A549 (cell line): ENCODE data around the gene IGFBP4. TPM values are rescaled to one million over a fixed set of nuclear protein-coding genes. Genes with fewer than 3 reads are reported as not detected.
A peak's percentile ranks its signal among the peaks of the same experiment; 100 is the strongest.

Source experiments
- BHLHE40 ChIP-seq: IDR thresholded peaks from 2 replicates; pipeline ENCODE4 v1.6.1; 2012; ENCODE audit warnings: low read depth, low read length, inconsistent platforms
- CEBPB ChIP-seq, 2 experiments: fragments of >200 bp in 1 of 2; sonication (Bioruptor Twin) in 1 of 2; formaldehyde crosslinking in 1 of 2; IDR thresholded peaks; 2 replicates each; pipeline ENCODE4 v1.6.1; 2012 to 2016
- CHD4 ChIP-seq: fragments of 200-600 bp; sonication (generic); IDR thresholded peaks from 2 replicates; pipeline ENCODE4 v1.6.1; 2016; ENCODE audit warnings: antibody characterized with exemption, mild to moderate bottlenecking, borderline replicate concordance
- E2F6 ChIP-seq: IDR thresholded peaks from 2 replicates; pipeline ENCODE4 v1.6.1; 2012; ENCODE audit warnings: low read depth, borderline replicate concordance
- EHMT2 ChIP-seq: fragments of 200-600 bp; sonication (generic); IDR thresholded peaks from 2 replicates; pipeline ENCODE4 v1.6.1; 2016; ENCODE audit warnings: antibody characterized with exemption, low read depth, mild to moderate bottlenecking, moderate library complexity
- ELK1 ChIP-seq: fragments of 150-350 bp; IDR thresholded peaks from 2 replicates; pipeline ENCODE4 v1.6.1; 2014; ENCODE audit warnings: low read depth, mild to moderate bottlenecking, low read length
- FOSL2 ChIP-seq, 2 experiments: fragments of 450-650 bp in 1 of 2; fragments of >200 bp in 1 of 2; sonication (Bioruptor Twin) in 1 of 2; formaldehyde crosslinking; IDR thresholded peaks; 2 replicates each; pipeline versions ENCODE4 v1.5.0 to v1.6.1; 2016 to 2020; ENCODE audit warnings: mild to moderate bottlenecking in 1 of 2, moderate library complexity in 1 of 2
- FOXS1 ChIP-seq: fragments of 250-450 bp; sonication (Bioruptor Pico); IDR thresholded peaks from 2 replicates; pipeline ENCODE4 v1.5.0; 2020; ENCODE audit warnings: mild to moderate bottlenecking, moderate library complexity
- GATA3 ChIP-seq: IDR thresholded peaks from 2 replicates; pipeline ENCODE4 v1.6.1; 2012; ENCODE audit warnings: borderline replicate concordance
- HDAC2 ChIP-seq: fragments of 200-600 bp; sonication (generic); IDR thresholded peaks from 2 replicates; pipeline ENCODE4 v1.6.1; 2016
- HMGXB4 ChIP-seq: fragments of 250-450 bp; sonication (Bioruptor Pico); IDR thresholded peaks from 2 replicates; pipeline ENCODE4 v1.5.0; 2021; ENCODE audit warnings: mild to moderate bottlenecking, moderate library complexity, borderline replicate concordance
- MAX ChIP-seq: IDR thresholded peaks from 2 replicates; pipeline ENCODE4 v1.6.1; 2012
- MYC ChIP-seq: IDR thresholded peaks from 2 replicates; pipeline ENCODE4 v1.6.1; 2012; ENCODE audit warnings: mild to moderate bottlenecking, inconsistent platforms, low read length, improper control_type of control experiment, borderline replicate concordance
- NFE2L2 ChIP-seq: fragments of 150-350 bp; conservative IDR thresholded peaks from 2 replicates; pipeline ENCODE4 v1.6.1; 2014; ENCODE audit warnings: low read length
- PHF8 ChIP-seq: fragments of 200-600 bp; sonication (generic); IDR thresholded peaks from 2 replicates; pipeline ENCODE4 v1.6.1; 2016; ENCODE audit warnings: low read depth, mild to moderate bottlenecking, antibody characterized with exemption, moderate library complexity, borderline replicate concordance
- POLR2AphosphoS2 ChIP-seq: conservative IDR thresholded peaks from 2 replicates; pipeline ENCODE4 v1.6.1; 2012; ENCODE audit warnings: low read length, improper control_type of control experiment, inconsistent platforms
- RARB ChIP-seq: fragments of 250-450 bp; sonication (Bioruptor Pico); IDR thresholded peaks from 2 replicates; pipeline ENCODE4 v1.8.0; 2021; ENCODE audit warnings: mild to moderate bottlenecking, moderate library complexity
- ZFP36 ChIP-seq: fragments of 450-650 bp; IDR thresholded peaks from 2 replicates; pipeline ENCODE4 v1.6.1; 2014; ENCODE audit warnings: borderline replicate concordance; ENCODE audit not compliant: partially characterized antibody
- ZNF302 ChIP-seq: fragments of 250-450 bp; sonication (Bioruptor Pico); IDR thresholded peaks from 2 replicates; pipeline ENCODE4 v1.9.0; 2021; ENCODE audit warnings: inconsistent platforms, mild to moderate bottlenecking, moderate library complexity
- ZSCAN20 ChIP-seq: fragments of 250-450 bp; sonication (Bioruptor Pico); IDR thresholded peaks from 2 replicates; pipeline ENCODE4 v1.8.0; 2022; ENCODE audit warnings: mild to moderate bottlenecking, moderate library complexity
- polyA plus RNA-seq, 4 experiments: library from polyadenylated mRNA; depleted of rRNA in 3 of 4; stranded (reverse); fragments of >200 nt; fragmentation: RNase III in 1 of 4; extraction: RNeasy Plus Mini Kit Qiagen cat#74134 plus additional on column Dnase treatment in 1 of 4; gene quantifications; 2 replicates in 3 of 4; 3 replicates in 1 of 4; pipeline ENCODE4 v1.2.3, GENCODE V29; 2011 to 2017
- TF ChIP-seq, protein P1 (sequence below): fragments of 200-600 bp; sonication (generic); IDR thresholded peaks from 2 replicates; pipeline ENCODE4 v1.6.1; 2016; ENCODE audit warnings: antibody characterized with exemption, mild to moderate bottlenecking, moderate library complexity
- TF ChIP-seq, protein P2 (sequence below): IDR thresholded peaks from 2 replicates; pipeline ENCODE4 v1.6.1; 2012

The IGFBP4 gene
- polyA plus RNA-seq, 2 of the 4 experiments (the other 2 are of a cell fraction), result 1,080 to 1,829 TPM

DNA sequence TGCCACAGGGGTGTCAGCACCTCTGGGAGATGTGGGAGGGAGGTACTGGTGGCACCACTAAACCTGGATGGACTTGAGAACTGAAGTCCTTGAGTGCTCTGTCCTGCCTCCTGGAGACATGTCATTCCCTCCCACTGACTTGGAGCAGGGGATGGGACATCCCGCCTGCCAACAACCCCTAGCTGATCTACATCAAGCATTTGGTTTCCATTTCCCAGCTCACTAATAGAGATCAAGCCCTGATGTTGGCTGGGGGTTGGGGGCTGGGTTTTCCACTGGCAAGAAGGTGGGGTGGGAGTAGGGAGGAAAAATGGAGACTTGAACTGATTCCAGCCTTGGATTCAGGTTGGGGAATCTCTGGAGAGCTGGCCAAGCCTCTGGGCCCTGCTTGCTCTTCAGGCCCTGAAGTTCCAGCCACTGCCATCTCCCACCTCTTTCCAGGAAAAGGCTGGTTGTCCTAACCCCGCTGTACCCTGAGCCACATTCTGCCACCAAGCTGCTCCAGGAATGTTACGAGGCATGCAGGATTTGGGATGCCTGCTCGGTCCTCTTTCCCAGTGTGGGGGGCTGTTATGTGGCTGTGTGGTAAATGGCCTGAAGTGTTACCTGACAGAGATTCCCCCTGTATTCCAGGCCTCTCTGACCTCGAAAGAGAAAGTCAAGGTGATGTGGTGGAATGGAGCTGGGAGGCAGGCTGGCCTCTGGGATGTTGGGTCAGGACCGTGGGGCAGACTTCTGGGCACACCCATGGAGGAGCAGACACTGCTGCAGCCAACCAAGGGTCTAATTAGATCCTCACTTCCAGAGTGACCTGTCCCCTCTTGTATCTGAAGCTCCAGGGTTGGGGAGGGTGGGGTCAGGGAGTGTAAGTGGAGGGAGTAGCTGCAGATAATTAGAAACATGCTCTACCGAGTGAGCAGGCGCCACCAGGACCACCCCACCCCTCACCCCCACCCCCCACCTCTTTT lies 16.7 kb downstream of the IGFBP4 start (continued):
- TF ChIP-seq, protein P1, sequence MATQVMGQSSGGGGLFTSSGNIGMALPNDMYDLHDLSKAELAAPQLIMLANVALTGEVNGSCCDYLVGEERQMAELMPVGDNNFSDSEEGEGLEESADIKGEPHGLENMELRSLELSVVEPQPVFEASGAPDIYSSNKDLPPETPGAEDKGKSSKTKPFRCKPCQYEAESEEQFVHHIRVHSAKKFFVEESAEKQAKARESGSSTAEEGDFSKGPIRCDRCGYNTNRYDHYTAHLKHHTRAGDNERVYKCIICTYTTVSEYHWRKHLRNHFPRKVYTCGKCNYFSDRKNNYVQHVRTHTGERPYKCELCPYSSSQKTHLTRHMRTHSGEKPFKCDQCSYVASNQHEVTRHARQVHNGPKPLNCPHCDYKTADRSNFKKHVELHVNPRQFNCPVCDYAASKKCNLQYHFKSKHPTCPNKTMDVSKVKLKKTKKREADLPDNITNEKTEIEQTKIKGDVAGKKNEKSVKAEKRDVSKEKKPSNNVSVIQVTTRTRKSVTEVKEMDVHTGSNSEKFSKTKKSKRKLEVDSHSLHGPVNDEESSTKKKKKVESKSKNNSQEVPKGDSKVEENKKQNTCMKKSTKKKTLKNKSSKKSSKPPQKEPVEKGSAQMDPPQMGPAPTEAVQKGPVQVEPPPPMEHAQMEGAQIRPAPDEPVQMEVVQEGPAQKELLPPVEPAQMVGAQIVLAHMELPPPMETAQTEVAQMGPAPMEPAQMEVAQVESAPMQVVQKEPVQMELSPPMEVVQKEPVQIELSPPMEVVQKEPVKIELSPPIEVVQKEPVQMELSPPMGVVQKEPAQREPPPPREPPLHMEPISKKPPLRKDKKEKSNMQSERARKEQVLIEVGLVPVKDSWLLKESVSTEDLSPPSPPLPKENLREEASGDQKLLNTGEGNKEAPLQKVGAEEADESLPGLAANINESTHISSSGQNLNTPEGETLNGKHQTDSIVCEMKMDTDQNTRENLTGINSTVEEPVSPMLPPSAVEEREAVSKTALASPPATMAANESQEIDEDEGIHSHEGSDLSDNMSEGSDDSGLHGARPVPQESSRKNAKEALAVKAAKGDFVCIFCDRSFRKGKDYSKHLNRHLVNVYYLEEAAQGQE, result no peak
- no peak for TF ChIP-seq NFE2L2
- TF ChIP-seq E2F6, result no peak
- TF ChIP-seq, protein P2, sequence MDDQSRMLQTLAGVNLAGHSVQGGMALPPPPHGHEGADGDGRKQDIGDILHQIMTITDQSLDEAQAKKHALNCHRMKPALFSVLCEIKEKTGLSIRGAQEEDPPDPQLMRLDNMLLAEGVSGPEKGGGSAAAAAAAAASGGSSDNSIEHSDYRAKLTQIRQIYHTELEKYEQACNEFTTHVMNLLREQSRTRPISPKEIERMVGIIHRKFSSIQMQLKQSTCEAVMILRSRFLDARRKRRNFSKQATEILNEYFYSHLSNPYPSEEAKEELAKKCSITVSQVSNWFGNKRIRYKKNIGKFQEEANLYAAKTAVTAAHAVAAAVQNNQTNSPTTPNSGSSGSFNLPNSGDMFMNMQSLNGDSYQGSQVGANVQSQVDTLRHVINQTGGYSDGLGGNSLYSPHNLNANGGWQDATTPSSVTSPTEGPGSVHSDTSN, result no peak; the same call in 1 of the 2 replicates
- TF ChIP-seq MYC, result no peak
- TF ChIP-seq RARB (CRISPR knock-in tag), result no peak; the same call in 1 of the 2 replicates
- TF ChIP-seq EHMT2, result no peak
- peak; percentile 87 for TF ChIP-seq POLR2AphosphoS2
- no peak for TF ChIP-seq CEBPB (IDR thresholded peaks at IDR 0.05)
- no peak for TF ChIP-seq FOSL2 (IDR thresholded peaks at IDR 0.05)
- no peak for TF ChIP-seq FOSL2 (CRISPR knock-in tag; IDR thresholded peaks at IDR 0.05)
- TF ChIP-seq ZFP36, result no peak
- no peak for TF ChIP-seq ELK1
- TF ChIP-seq GATA3, result peak; percentile 30; the same call in 1 of the 2 replicates
- no peak for TF ChIP-seq MAX
- TF ChIP-seq CHD4, result no peak
- TF ChIP-seq ZSCAN20 (CRISPR knock-in tag), result no peak
- no peak for TF ChIP-seq BHLHE40
- no peak for TF ChIP-seq PHF8
- no peak for TF ChIP-seq ZNF302 (CRISPR knock-in tag)
- no peak for TF ChIP-seq FOXS1 (CRISPR knock-in tag)
- no peak for TF ChIP-seq HDAC2
- TF ChIP-seq HMGXB4 (CRISPR knock-in tag), result 0 out of 2 replicates have a peak, but pooled peaks have one; percentile 62
- TF ChIP-seq, all 56 proteins: peak for 9
